Measurements from ENCODE around the gene ZNF385B. TPM values are rescaled to one million over a fixed set of nuclear protein-coding genes. Genes with fewer than 3 reads are reported as not detected.

Gene ZNF385B
- total and polyA plus RNA-seq, 9 of the 15 experiments (the other 6 are each of a cell fraction or from before 2014, with no cell fraction given) = 0.50 TPM; not detected in 8

DNA sequence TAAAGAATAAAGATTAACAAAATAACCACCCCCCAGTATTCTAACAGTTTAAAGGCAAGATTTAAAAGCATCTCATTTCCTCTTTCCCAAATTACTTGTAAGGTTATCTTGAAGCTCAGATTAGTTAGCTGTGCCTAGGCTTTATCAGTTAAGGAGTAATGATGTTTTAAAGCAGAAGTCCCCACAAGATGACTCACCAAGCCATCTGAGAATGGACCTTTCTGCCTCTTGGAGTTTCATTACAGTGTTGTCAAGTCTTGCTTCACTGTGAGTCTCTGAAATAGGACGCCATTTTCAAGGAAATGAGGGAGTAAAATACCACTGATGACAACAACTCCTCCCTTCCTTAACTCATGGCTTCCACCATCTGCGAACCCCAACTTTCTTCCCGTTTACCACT, 35.9 kb downstream of the ZNF385B start (continued):
- TF ChIP-seq, protein P1, sequence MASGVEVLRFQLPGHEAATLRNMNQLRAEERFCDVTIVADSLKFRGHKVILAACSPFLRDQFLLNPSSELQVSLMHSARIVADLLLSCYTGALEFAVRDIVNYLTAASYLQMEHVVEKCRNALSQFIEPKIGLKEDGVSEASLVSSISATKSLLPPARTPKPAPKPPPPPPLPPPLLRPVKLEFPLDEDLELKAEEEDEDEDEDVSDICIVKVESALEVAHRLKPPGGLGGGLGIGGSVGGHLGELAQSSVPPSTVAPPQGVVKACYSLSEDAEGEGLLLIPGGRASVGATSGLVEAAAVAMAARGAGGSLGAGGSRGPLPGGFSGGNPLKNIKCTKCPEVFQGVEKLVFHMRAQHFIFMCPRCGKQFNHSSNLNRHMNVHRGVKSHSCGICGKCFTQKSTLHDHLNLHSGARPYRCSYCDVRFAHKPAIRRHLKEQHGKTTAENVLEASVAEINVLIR (CRISPR knock-in tag; IDR thresholded peaks at IDR 0.05) = no peak
- TF ChIP-seq TRIM24 (IDR thresholded peaks at IDR 0.05) (peak in 1 of 2 experiments; percentile 19; a peak in 1 of 4 replicates), RFX5 (IDR thresholded peaks at IDR 0.05; ENCODE audit: low read depth, low read length) (no peak), CTBP1 (IDR thresholded peaks at IDR 0.05; ENCODE audit: borderline replicate concordance) (peak; percentile 75; the same call in 1 of the 2 replicates), NEUROD1 (IDR thresholded peaks at IDR 0.05; ENCODE audit: borderline replicate concordance, low read depth, low read length, partially characterized antibody) (no peak), JUND (IDR thresholded peaks at IDR 0.05; ENCODE audit: borderline replicate concordance, low read depth, low read length) (peak; percentile 88), JUND (tag; IDR thresholded peaks at IDR 0.05; ENCODE audit: borderline replicate concordance, low read depth, low read length) (peak; percentile 93; the same call in 2 of the 3 replicates), ZNF311 (CRISPR knock-in tag; IDR thresholded peaks at IDR 0.05) (no peak), ESRRA (IDR thresholded peaks at IDR 0.05; ENCODE audit: borderline replicate concordance, low read depth) (no peak), PHF21A (IDR thresholded peaks at IDR 0.05; ENCODE audit: borderline replicate concordance, low read depth) (no peak), ERF (CRISPR knock-in tag; IDR thresholded peaks at IDR 0.05) (no peak), JUN (IDR thresholded peaks at IDR 0.05; ENCODE audit: borderline replicate concordance, low read depth, low read length) (peak; percentile 52; the same call in 1 of the 2 replicates), JUN (CRISPR knock-in tag; IDR thresholded peaks at IDR 0.05; ENCODE audit: borderline replicate concordance) (no peak), NFIC (IDR thresholded peaks at IDR 0.05) (no peak), RBBP5 (IDR thresholded peaks at IDR 0.05; ENCODE audit: borderline replicate concordance, insufficient read depth, low read length, poor library complexity, severe bottlenecking) (no peak), HMG20B (CRISPR knock-in tag; IDR thresholded peaks at IDR 0.05) (no peak), SRSF7 (optimal IDR thresholded peaks at IDR 0.05; ENCODE audit: low read depth, low read length) (no peak), BCL6 (CRISPR knock-in tag; IDR thresholded peaks at IDR 0.05) (no peak), ZZZ3 (IDR thresholded peaks at IDR 0.05) (no peak)
- TF ChIP-seq, protein P2, sequence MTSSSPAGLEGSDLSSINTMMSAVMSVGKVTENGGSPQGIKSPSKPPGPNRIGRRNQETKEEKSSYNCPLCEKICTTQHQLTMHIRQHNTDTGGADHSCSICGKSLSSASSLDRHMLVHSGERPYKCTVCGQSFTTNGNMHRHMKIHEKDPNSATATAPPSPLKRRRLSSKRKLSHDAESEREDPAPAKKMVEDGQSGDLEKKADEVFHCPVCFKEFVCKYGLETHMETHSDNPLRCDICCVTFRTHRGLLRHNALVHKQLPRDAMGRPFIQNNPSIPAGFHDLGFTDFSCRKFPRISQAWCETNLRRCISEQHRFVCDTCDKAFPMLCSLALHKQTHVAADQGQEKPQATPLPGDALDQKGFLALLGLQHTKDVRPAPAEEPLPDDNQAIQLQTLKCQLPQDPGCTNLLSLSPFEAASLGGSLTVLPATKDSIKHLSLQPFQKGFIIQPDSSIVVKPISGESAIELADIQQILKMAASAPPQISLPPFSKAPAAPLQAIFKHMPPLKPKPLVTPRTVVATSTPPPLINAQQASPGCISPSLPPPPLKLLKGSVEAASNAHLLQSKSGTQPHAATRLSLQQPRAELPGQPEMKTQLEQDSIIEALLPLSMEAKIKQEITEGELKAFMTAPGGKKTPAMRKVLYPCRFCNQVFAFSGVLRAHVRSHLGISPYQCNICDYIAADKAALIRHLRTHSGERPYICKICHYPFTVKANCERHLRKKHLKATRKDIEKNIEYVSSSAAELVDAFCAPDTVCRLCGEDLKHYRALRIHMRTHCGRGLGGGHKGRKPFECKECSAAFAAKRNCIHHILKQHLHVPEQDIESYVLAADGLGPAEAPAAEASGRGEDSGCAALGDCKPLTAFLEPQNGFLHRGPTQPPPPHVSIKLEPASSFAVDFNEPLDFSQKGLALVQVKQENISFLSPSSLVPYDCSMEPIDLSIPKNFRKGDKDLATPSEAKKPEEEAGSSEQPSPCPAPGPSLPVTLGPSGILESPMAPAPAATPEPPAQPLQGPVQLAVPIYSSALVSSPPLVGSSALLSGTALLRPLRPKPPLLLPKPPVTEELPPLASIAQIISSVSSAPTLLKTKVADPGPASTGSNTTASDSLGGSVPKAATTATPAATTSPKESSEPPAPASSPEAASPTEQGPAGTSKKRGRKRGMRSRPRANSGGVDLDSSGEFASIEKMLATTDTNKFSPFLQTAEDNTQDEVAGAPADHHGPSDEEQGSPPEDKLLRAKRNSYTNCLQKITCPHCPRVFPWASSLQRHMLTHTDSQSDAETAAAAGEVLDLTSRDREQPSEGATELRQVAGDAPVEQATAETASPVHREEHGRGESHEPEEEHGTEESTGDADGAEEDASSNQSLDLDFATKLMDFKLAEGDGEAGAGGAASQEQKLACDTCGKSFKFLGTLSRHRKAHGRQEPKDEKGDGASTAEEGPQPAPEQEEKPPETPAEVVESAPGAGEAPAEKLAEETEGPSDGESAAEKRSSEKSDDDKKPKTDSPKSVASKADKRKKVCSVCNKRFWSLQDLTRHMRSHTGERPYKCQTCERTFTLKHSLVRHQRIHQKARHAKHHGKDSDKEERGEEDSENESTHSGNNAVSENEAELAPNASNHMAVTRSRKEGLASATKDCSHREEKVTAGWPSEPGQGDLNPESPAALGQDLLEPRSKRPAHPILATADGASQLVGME (CRISPR knock-in tag; IDR thresholded peaks at IDR 0.05) = no peak
- TF ChIP-seq, protein P3, sequence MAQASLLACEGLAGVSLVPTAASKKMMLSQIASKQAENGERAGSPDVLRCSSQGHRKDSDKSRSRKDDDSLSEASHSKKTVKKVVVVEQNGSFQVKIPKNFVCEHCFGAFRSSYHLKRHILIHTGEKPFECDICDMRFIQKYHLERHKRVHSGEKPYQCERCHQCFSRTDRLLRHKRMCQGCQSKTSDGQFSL (CRISPR knock-in tag; IDR thresholded peaks at IDR 0.05) = no peak
- TF ChIP-seq, protein P3 (tag; IDR thresholded peaks at IDR 0.05) = no peak
- TF ChIP-seq, protein P4, sequence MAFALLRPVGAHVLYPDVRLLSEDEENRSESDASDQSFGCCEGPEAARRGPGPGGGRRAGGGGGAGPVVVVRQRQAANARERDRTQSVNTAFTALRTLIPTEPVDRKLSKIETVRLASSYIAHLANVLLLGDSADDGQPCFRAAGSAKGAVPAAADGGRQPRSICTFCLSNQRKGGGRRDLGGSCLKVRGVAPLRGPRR (CRISPR knock-in tag; IDR thresholded peaks at IDR 0.05) = no peak
